IPS-18a (cell line): Measurements from ENCODE around the gene ZNF418.
"Not testable (repeated sequence)": the region's sequence is repeated elsewhere in the genome, so short reads cannot be mapped to it uniquely, and the experiment has no call there.

Source experiments
- H3K27ac ChIP-seq: one replicate; pipeline ENCODE4 v1.5.1; 2013; ENCODE audit warnings: low read length
- H3K27me3 ChIP-seq: one replicate; pipeline ENCODE4 v1.6.1; 2013; ENCODE audit warnings: mild to moderate bottlenecking, low read length; ENCODE audit not compliant: control insufficient read depth, insufficient read depth
- H3K36me3 ChIP-seq: one replicate; pipeline ENCODE4 v1.6.1; 2013; ENCODE audit warnings: low read depth, low read length; ENCODE audit not compliant: control insufficient read depth
- H3K4me1 ChIP-seq: one replicate; pipeline ENCODE4 v1.6.1; 2013; ENCODE audit warnings: low read depth, low read length; ENCODE audit not compliant: control insufficient read depth
- H3K4me3 ChIP-seq: one replicate; pipeline ENCODE4 v1.5.1; 2013; ENCODE audit warnings: low read length
- H3K9ac ChIP-seq: one replicate; pipeline ENCODE4 v1.6.1; 2013; ENCODE audit warnings: mild to moderate bottlenecking, low read length, moderate library complexity
- H3K9me3 ChIP-seq: one replicate; pipeline ENCODE4 v1.6.1; 2013; ENCODE audit warnings: low read depth, low read length; ENCODE audit not compliant: control insufficient read depth

The ZNF418 gene

DNA sequence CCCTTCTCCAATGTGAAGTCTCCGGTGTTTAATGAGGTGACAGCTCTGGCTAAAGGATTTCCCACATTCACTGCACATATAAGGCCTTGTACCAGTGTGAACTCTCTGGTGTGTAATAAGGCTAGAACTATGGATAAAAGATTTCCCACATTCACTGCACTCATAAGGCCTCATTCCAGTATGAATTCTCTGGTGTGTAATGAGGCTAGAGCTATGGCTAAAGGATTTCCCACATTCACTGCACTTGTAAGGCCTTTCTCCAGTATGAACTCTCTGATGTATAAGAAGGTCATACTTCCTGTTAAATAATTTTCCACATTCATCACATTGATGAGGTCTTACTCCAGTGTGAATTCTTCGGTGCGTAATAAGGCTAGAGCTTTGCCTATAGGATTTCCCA lies 6.4 kb upstream of the ZNF418 start:
- Histone ChIP-seq H3K36me3 (peaks cover 31% of the 10 kb centered on the region), H3K27me3 (no peaks in the 10 kb centered on the region), H3K9ac (no peak overlapping the region), H3K27ac (no peak overlapping the region), H3K9me3 (no peaks in the 10 kb centered on the region), H3K4me1 (peaks cover 4% of the 10 kb centered on the region), H3K4me3 (no peak overlapping the region)

DNA sequence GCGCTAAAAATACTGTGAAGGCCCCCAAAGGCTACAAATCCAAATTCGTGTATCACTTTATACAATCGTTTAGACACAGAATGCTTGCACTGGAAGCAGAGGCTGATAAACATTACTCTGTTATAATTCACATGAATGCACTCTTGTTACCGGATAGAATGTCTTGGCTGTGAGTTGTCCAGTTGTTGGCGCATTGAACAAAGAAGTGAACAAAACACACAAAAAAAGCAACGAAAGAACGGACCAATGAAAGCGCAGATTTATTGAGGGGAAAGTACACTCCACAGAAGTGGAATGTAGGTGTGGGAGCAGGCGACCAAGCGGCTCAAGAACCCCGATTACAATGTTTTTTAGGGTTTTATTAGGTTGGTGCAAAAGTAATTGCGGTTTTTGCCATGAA lies 529 bp upstream of the ZNF418 start:
- Histone ChIP-seq H3K27ac (no peak overlapping the region), H3K4me1 (peaks cover 6% of the 10 kb centered on the region), H3K9ac (no peak overlapping the region), H3K9me3 (no peaks in the 10 kb centered on the region), H3K27me3 (no peaks in the 10 kb centered on the region), H3K4me3 (peak overlapping the region; percentile 97), H3K36me3 (peaks cover 22% of the 10 kb centered on the region)

DNA sequence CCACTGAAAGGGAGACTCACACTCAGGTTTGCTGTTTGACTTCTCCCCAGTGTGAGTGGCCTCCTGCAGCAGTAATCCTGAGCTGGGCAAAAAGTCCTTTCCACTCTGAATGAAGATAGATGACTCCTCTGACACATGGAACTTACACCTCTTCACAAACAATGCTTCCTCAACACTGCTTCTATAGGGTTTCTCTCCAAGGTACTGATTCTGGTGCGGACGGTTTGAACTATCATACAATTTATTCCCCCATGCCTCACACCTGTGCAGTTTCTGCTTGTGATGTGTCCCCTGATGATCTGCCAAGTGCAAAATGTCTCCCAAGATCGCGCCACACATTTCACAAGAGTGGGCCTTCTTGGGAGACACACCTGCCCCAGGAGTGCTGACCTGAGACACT lies 7.6 kb downstream of the ZNF418 start:
- Histone ChIP-seq H3K4me1 (no peaks in the 10 kb centered on the region), H3K36me3 (peaks cover 73% of the 10 kb centered on the region), H3K27me3 (no peaks in the 10 kb centered on the region), H3K9me3 (peaks cover 34% of the 10 kb centered on the region), H3K4me3 (no peak overlapping the region), H3K27ac (no peak overlapping the region), H3K9ac (no peak overlapping the region)

- H3K4me1 ChIP-seq, H3K9me3 ChIP-seq, H3K27me3 ChIP-seq: not testable (repeated sequence)
- peak within 1 kb of the TSS; percentile 96 for H3K4me3 ChIP-seq
- H3K27ac ChIP-seq, result peak within 1 kb of the TSS; percentile 68
- peaks cover 22% of the 10 kb centered on the region for H3K36me3 ChIP-seq
- peak within 1 kb of the TSS; percentile 89 for H3K9ac ChIP-seq
Observed at GRCh38 chr19:57916168-57916995, 18.8 kb downstream of the ZNF418 start, which contains the start of gene ZNF417. TSS of gene ZNF417 (minus strand) at chr19:57916592. CDS start at chr19:57916411, 181 bp downstream.

DNA sequence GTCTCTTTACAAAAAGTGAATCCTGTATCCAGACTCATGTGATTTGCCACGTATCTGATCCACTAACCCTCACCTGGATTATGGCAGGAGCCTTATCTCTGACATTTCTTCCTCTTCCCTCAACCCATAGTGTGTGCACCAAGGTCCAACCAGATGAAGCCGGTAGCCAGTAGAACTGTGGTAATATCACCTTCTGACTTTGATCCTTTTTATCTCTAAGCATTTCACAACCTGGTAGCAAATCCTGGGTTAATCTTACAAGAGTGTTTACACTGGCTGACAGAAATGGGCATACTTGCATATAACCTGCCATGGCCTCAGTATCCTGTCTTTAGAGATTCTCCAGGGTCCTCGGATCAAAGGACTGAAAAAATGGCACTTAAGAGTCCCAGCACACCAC lies 20.7 kb downstream of the ZNF418 start:
- H3K27ac ChIP-seq, result no peak overlapping the region
- no peak overlapping the region for H3K9ac ChIP-seq
- H3K27me3 ChIP-seq, result no peaks in the 10 kb centered on the region
- H3K9me3 ChIP-seq, result no peaks in the 10 kb centered on the region
- H3K36me3 ChIP-seq, result peaks cover 25% of the 10 kb centered on the region
- no peaks in the 10 kb centered on the region for H3K4me1 ChIP-seq
- H3K4me3 ChIP-seq, result no peak overlapping the region

GRCh38 chr19:57907394-57907793 lies 27.8 kb downstream of the ZNF418 start:
- Histone ChIP-seq H3K36me3 (peaks cover 40% of the 10 kb centered on the region), H3K9me3 (no peaks in the 10 kb centered on the region), H3K27ac (no peak overlapping the region), H3K9ac (no peak overlapping the region), H3K27me3 (no peaks in the 10 kb centered on the region), H3K4me3 (no peak overlapping the region), H3K4me1 (no peaks in the 10 kb centered on the region)

GRCh38 chr19:57905258-57905657 lies 29.9 kb downstream of the ZNF418 start:
- Histone ChIP-seq H3K4me1 (no peaks in the 10 kb centered on the region), H3K27ac (no peak overlapping the region), H3K36me3 (peaks cover 21% of the 10 kb centered on the region), H3K9me3 (no peaks in the 10 kb centered on the region), H3K27me3 (no peaks in the 10 kb centered on the region), H3K9ac (no peak overlapping the region), H3K4me3 (no peak overlapping the region)

DNA sequence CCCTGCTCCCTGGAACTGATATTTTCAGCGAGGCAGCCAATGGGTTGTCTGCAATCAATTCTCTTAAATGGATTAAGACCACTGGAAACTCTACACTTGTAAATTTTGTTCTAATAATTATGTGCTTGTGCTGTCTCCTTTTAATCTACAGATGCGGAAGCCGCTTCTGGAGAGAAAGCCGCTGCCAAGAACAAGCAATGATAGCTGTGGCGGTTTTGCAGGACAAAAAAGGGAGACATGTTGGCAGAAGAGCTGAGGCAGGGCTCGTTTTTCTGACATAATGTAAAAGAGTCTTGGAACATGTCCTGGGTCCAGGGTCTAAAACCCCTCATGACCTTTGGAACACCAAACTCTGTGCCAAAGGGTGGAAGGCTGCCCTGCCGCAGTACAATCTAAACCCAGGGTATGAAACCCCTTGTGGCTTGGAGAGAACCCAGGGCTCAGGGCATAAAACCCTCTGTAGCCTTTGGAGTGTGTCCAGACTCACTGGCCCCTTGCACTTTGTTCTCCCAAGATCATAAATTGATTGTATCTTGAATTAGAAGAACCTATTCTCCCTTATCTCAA lies 31.5 kb downstream of the ZNF418 start:
- H3K9me3 ChIP-seq, result no peaks in the 10 kb centered on the region
- H3K4me3 ChIP-seq, result no peak overlapping the region
- H3K27me3 ChIP-seq, result no peaks in the 10 kb centered on the region
- peaks cover 15% of the 10 kb centered on the region for H3K36me3 ChIP-seq
- H3K27ac ChIP-seq, result no peak overlapping the region
- H3K9ac ChIP-seq, result no peak overlapping the region
- H3K4me1 ChIP-seq, result no peaks in the 10 kb centered on the region

DNA sequence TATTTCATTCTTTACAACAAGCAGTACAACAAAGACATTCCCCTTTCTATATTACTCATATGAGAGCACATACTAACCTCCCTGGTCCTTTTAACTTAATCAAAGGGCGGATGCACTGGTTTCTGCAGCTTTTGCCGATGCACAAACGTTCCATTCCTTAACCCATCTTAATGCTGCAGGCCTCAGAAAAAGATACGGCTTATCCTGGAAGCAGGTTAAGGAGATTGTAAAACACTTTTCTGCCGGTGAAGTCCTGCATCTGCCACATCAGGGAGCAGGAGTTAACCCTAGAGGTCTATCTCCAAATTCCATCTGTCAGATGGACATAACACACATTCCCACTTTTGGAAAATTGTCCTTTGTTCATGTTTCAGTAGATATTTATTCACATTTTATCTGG lies 34.9 kb downstream of the ZNF418 start:
- no peak overlapping the region for H3K9ac ChIP-seq
- H3K27ac ChIP-seq, result no peak overlapping the region
- no peaks in the 10 kb centered on the region for H3K4me1 ChIP-seq
- H3K9me3 ChIP-seq, result no peaks in the 10 kb centered on the region
- no peak overlapping the region for H3K4me3 ChIP-seq
- no peaks in the 10 kb centered on the region for H3K27me3 ChIP-seq
- no peaks in the 10 kb centered on the region for H3K36me3 ChIP-seq

DNA sequence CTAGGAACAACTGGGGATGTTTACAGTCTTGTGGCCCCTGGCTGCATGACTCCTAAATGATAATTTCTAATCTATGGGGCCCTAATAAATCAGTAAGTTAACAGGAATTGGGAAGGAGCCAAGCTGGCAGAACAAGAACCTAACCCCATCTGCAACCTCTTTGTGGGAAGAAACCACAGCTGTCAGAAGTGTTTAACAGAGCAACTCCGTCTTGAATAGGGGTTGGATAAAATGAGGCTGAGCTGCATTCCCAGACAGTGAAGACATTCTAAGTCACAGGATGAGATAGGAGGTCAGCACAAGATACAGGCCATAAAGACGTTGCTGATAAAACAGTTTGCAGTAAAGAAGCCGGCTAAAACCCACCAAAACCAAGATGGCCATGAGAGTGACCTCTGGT lies 44.5 kb downstream of the ZNF418 start:
- not testable (repeated sequence) for H3K36me3 ChIP-seq, H3K9me3 ChIP-seq, H3K27me3 ChIP-seq, H3K9ac ChIP-seq, H3K4me3 ChIP-seq, H3K4me1 ChIP-seq, H3K27ac ChIP-seq

DNA sequence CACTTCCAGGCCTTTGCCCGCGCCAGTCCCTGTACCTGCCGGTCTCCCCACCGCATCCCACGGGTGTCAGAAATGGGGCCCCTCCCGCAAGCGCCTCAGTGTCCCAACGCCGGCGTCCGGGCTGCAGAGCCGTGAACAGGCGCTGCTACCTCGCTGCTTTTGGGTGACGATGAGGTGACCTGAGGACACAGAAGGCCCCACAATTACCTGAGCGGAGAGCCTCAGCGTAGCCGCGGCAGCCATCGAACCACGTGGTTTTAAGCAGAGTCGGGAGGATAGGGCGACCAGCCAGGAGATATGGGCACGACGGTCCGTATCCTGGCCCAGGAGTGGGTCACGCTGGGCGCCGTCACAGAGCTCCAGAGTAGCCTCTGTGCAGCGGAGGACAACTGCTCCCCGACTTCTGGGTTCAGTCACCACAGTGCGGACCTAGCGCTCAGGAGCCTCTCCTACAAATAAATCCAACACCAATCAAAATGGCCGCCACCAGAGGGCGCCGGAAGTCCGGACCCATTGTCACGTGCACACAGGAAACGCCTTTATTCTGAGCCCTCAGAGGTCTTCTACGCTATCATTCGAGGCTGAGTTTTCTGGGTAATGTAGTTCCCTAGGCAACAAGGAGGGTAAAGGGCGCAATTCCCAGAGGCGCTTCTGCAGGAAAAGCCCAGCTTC lies 46.5 kb downstream of the ZNF418 start, which contains the start of gene ZNF814:
ZNF814 (minus strand) TSS at position 478 of the 672 bp plus-strand sequence; CDS start at position 243, 235 bp downstream.
- Histone ChIP-seq H3K36me3 (peaks cover 20% of the 10 kb centered on the region), H3K9me3 (no peaks in the 10 kb centered on the region), H3K27me3 (no peaks in the 10 kb centered on the region), H3K9ac (peak within 1 kb of the TSS; percentile 98), H3K27ac (peak within 1 kb of the TSS; percentile 85), H3K4me1 (peaks cover 12% of the 10 kb centered on the region), H3K4me3 (peak within 1 kb of the TSS; percentile 84)
